RWPE2 (cell line): ENCODE data around the gene EIF4E1B.

Source experiments
- ATAC-seq: fragments of 200-7000 bp; cut with Tn5 transposase; 3 replicates; pipeline ENCODE4 v1.9.1; 2021; ENCODE audit warnings: low read depth
- DNase-seq: peaks from one replicate; pipeline ENCODE4 v3.0.0-alpha.2; 2020; ENCODE audit warnings: low spot score
- H3K27ac ChIP-seq: fragments of 450-650 bp; 2 replicates; pipeline ENCODE4 v1.5.1; 2017; ENCODE audit warnings: mild to moderate bottlenecking; ENCODE audit not compliant: poor library complexity, severe bottlenecking
- H3K27me3 ChIP-seq: fragments of 250-450 bp; sonication (Bioruptor Pico); 2 replicates; pipeline ENCODE4 v1.5.1; 2021; ENCODE audit warnings: mild to moderate bottlenecking, moderate library complexity; ENCODE audit not compliant: insufficient read depth, poor library complexity, severe bottlenecking
- H3K36me3 ChIP-seq: fragments of 250-450 bp; sonication (Bioruptor Pico); 2 replicates; pipeline ENCODE4 v1.5.1; 2020; ENCODE audit warnings: low read depth, mild to moderate bottlenecking, moderate library complexity
- H3K4me1 ChIP-seq: fragments of 250-450 bp; sonication (Bioruptor Pico); 2 replicates; pipeline ENCODE4 v1.5.1; 2021; ENCODE audit warnings: mild to moderate bottlenecking, moderate library complexity; ENCODE audit not compliant: insufficient read depth, poor library complexity, severe bottlenecking
- H3K4me3 ChIP-seq: fragments of 250-450 bp; sonication (Bioruptor Pico); 2 replicates; pipeline ENCODE4 v1.5.1; 2021; ENCODE audit warnings: mild to moderate bottlenecking, moderate library complexity; ENCODE audit not compliant: severe bottlenecking
- H3K9me3 ChIP-seq: fragments of 250-450 bp; sonication (Bioruptor Pico); 2 replicates; pipeline ENCODE4 v1.5.1; 2021; ENCODE audit warnings: mild to moderate bottlenecking, moderate library complexity; ENCODE audit not compliant: severe bottlenecking
- CTCF ChIP-seq: fragments of 450-650 bp; IDR thresholded peaks from one replicate; pipeline ENCODE4 v1.5.1; 2017; ENCODE audit warnings: mild to moderate bottlenecking, moderate library complexity; ENCODE audit not compliant: poor library complexity, severe bottlenecking

EIF4E1B gene

GRCh38 chr5:176650354-176650884 is 19.9 kb downstream of the EIF4E1B start:
- no peaks in the 10 kb centered on the region for H3K4me1 ChIP-seq
- H3K27me3 ChIP-seq, result no peaks in the 10 kb centered on the region
- H3K4me3 ChIP-seq, result no peak overlapping the region
- no peak for TF ChIP-seq CTCF
- H3K36me3 ChIP-seq, result 0 out of 2 replicates have a peak, but pooled peaks cover 5% of the 10 kb centered on the region
- H3K9me3 ChIP-seq, result no peaks in the 10 kb centered on the region
- DNase-seq, result no peak
- H3K27ac ChIP-seq, result no peak overlapping the region
- ATAC-seq, result no peak

- no peaks in the 10 kb centered on the region for H3K4me1 ChIP-seq
- 0 out of 2 replicates have a peak, but pooled peaks cover 5% of the 10 kb centered on the region for H3K36me3 ChIP-seq
- no peak overlapping the region for H3K27ac ChIP-seq
- no peaks in the 10 kb centered on the region for H3K9me3 ChIP-seq
- H3K4me3 ChIP-seq, result no peak overlapping the region
- DNase-seq (peak; percentile 77), ATAC-seq (no peak)
- no peak for TF ChIP-seq CTCF
- H3K27me3 ChIP-seq, result no peaks in the 10 kb centered on the region
Measured at GRCh38 chr5:176651472-176651980, 21.1 kb downstream of the EIF4E1B start.

GRCh38 chr5:176652136-176652535 is 21.7 kb downstream of the EIF4E1B start:
- Histone ChIP-seq H3K27me3 (no peaks in the 10 kb centered on the region), H3K4me1 (no peaks in the 10 kb centered on the region), H3K9me3 (no peaks in the 10 kb centered on the region), H3K36me3 (0 out of 2 replicates have a peak, but pooled peaks cover 5% of the 10 kb centered on the region), H3K4me3 (no peak overlapping the region), H3K27ac (no peak overlapping the region)
- DNase-seq (no peak), ATAC-seq (no peak)
- TF ChIP-seq CTCF, result no peak

- ATAC-seq, result no peak
- no peak overlapping the region for H3K4me3 ChIP-seq
- no peaks in the 10 kb centered on the region for H3K27me3 ChIP-seq
- H3K4me1 ChIP-seq, result no peaks in the 10 kb centered on the region
- no peak for DNase-seq
- no peak for TF ChIP-seq CTCF
- H3K27ac ChIP-seq, result no peak overlapping the region
- no peaks in the 10 kb centered on the region for H3K9me3 ChIP-seq
- H3K36me3 ChIP-seq, result peaks cover 8% of the 10 kb centered on the region; the same call in 1 of the 2 replicates
Measured at GRCh38 chr5:176653401-176654385, 23.2 kb downstream of the EIF4E1B start.
